GM12892 (cell line): Measurements from ENCODE around the gene FARP1.

Experiments used
- POLR2A ChIP-seq: IDR thresholded peaks from 2 replicates; pipeline ENCODE4 v1.6.1; 2011; ENCODE audit warnings: low read depth, low read length, control low read depth
- TAF1 ChIP-seq: IDR thresholded peaks from 2 replicates; pipeline ENCODE4 v1.6.1; 2011; ENCODE audit warnings: low read depth, mild to moderate bottlenecking, control low read depth, low read length, borderline replicate concordance

DNA sequence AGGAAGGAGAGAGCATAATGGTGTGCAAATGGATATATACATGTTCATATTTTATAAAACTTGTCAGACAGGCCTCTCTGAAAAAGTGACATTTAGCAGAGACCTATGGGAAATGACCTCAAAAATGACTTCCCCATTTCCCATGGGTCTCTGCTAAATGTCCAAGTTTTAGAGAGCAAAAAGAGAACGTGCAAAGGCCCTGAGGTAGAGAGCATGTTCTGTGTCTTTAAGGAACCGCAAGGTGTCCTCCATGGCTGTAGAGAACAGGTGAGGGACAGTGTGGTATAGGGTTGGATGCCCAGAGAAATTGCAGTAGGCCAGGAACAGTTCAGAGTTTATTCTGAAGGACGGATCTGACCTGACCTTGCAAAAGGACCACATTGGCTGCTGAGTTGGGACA lies 147.4 kb downstream of the FARP1 start:
- no peak for TF ChIP-seq POLR2A
- TF ChIP-seq TAF1: no peak
